Measurements from ENCODE around the gene NRG3.
"Not testable (repeated sequence)": the region's sequence is repeated elsewhere in the genome, so short reads cannot be mapped to it uniquely, and the experiment has no call there.

The NRG3 gene

GRCh38 chr10:82310839-82311238 lies 435.8 kb downstream of the NRG3 start:
- no peak for DNase-seq

- DNase-seq: no peak
Measured at GRCh38 chr10:82313401-82313800, 438.4 kb downstream of the NRG3 start.

GRCh38 chr10:82318534-82318933 lies 443.5 kb downstream of the NRG3 start:
- no peak for DNase-seq

- no peak for DNase-seq
Measured at GRCh38 chr10:82319074-82319473, 444.1 kb downstream of the NRG3 start.

GRCh38 chr10:82319562-82319961 lies 444.6 kb downstream of the NRG3 start:
- DNase-seq: peak; percentile 1 to 24

- no peak for DNase-seq
Measured at GRCh38 chr10:82321724-82322123, 446.7 kb downstream of the NRG3 start.

GRCh38 chr10:82331716-82332115 lies 456.7 kb downstream of the NRG3 start:
- DNase-seq: no peak

GRCh38 chr10:82335831-82336230 lies 460.8 kb downstream of the NRG3 start:
- DNase-seq: no peak

GRCh38 chr10:82340166-82340565 lies 465.2 kb downstream of the NRG3 start:
- DNase-seq: no peak

- DNase-seq: not testable (repeated sequence)
Measured at GRCh38 chr10:82349590-82349989, 474.6 kb downstream of the NRG3 start.

GRCh38 chr10:82353381-82353780 lies 478.4 kb downstream of the NRG3 start:
- no peak for DNase-seq

- no peak for DNase-seq
Measured at GRCh38 chr10:82358486-82359099, 483.6 kb downstream of the NRG3 start.

GRCh38 chr10:82361256-82361655 lies 486.3 kb downstream of the NRG3 start:
- no peak for DNase-seq

- DNase-seq: no peak
Measured at GRCh38 chr10:82377608-82378007, 502.6 kb downstream of the NRG3 start.

- no peak for DNase-seq
Measured at GRCh38 chr10:82378146-82378545, 503.2 kb downstream of the NRG3 start.

GRCh38 chr10:82383350-82383749 lies 508.4 kb downstream of the NRG3 start:
- no peak for DNase-seq

GRCh38 chr10:82390866-82391658 lies 516.1 kb downstream of the NRG3 start:
- no peak for DNase-seq

GRCh38 chr10:82391971-82392370 lies 517.0 kb downstream of the NRG3 start:
- no peak for DNase-seq

GRCh38 chr10:82392533-82392932 lies 517.5 kb downstream of the NRG3 start:
- no peak for DNase-seq

GRCh38 chr10:82394122-82394521 lies 519.1 kb downstream of the NRG3 start:
- no peak for DNase-seq

- no peak for DNase-seq
Measured at GRCh38 chr10:82394987-82395386, 520.0 kb downstream of the NRG3 start.

GRCh38 chr10:82396886-82397285 lies 521.9 kb downstream of the NRG3 start:
- no peak for DNase-seq

GRCh38 chr10:82397854-82398253 lies 522.9 kb downstream of the NRG3 start:
- DNase-seq: no peak

GRCh38 chr10:82399850-82400249 lies 524.9 kb downstream of the NRG3 start:
- no peak for DNase-seq

GRCh38 chr10:82400841-82401240 lies 525.8 kb downstream of the NRG3 start:
- no peak for DNase-seq
